ENCODE data around the gene SND1.

The SND1 gene

GRCh38 chr7:127683776-127684681, 32.0 kb downstream of the SND1 start:
- no peak for DNase-seq (ENCODE audit: low spot score)

GRCh38 chr7:127689194-127689772, 37.3 kb downstream of the SND1 start:
- DNase-seq (ENCODE audit: low spot score) = no peak

- no peak for DNase-seq (ENCODE audit: low spot score)
Measured at GRCh38 chr7:127690337-127690736, 38.3 kb downstream of the SND1 start.

DNA sequence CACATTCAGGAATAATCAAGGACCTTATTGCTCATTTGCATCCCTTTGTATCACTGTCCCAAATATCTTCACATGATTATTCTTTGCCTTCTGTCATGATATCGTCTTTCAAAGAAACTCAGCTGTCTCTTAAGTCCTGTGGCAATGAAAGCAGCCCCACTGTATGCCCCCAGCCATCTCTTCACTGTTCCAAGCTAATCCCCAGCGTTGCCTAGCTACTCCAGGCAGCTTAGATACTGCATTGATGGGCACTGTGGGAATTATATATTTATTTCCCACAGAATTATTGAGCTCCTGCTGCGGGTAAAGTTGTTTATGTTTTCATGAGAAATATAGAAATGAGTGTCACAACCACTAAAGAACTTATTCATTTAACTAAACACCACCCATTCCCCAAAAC, 38.8 kb downstream of the SND1 start:
- DNase-seq (ENCODE audit: low spot score) = no peak

GRCh38 chr7:127692200-127692599, 40.2 kb downstream of the SND1 start:
- DNase-seq (ENCODE audit: low spot score) = no peak

DNA sequence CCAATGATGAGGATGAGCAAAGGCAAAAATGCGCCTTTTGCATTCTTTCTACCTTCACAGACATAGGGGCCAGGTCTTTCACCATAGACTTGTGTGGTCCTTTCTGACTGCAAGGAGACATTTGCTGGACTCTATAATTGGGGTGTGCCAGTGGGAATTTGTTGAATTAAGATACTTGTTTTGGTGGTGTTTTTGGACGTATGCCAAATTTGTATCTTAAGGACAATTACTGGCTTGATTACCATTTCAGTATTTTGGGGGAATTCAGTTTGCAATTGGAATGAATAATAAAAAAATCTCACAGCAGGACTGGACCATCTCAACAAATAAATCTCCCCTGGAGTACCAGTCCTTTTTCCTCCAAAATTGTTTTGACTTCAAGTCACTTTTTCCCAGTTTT, 47.9 kb downstream of the SND1 start:
- DNase-seq (ENCODE audit: low spot score) = no peak

- DNase-seq (ENCODE audit: low spot score) = no peak
Measured at GRCh38 chr7:127702052-127702652, 50.2 kb downstream of the SND1 start.

- peak; percentile 14 for DNase-seq (ENCODE audit: low spot score)
Measured at GRCh38 chr7:127702938-127703337, 50.9 kb downstream of the SND1 start.

DNA sequence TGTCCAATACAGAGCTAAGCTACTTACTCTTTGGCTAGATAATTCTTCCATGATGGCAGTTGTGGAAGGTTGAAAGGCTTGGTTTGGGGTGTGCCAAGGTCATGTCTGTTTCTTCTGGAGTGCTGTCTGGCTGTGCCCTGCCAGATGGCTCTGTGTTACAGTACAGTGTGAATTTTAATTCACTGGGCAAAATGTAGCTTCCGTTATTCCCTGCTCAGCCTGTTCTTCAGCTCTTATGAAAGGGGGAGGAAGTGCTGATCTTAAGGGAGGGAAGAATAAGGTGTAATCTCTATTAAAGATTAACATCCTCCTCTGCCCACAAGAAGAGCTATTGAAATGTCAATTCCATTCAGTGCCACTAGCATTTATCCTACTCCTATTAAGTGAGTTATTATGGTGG, 52.2 kb downstream of the SND1 start:
- no peak for DNase-seq (ENCODE audit: low spot score)

DNA sequence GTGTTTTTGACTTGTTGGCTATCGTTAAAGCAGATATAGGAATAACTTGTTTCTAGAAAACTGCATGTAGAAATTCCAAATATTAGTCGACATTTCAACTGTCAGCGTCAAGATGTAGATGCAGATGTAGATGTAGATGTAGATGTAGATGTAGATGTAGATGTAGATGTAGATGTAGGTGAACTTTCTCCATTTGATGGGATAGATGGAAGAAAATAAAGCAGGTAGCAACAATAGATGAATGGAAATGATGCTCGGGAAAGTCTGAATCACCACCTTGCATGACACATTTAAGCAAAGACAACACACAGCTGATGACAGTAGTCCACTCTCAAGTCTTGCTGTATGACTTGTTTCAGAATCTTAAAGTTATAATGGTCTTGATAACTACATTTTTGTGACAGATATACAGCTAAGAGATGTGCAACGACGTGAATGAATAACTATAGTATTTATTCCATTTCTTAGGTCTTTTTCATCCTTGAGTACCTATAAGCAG, 53.5 kb downstream of the SND1 start:
- DNase-seq (ENCODE audit: low spot score) = no peak

DNA sequence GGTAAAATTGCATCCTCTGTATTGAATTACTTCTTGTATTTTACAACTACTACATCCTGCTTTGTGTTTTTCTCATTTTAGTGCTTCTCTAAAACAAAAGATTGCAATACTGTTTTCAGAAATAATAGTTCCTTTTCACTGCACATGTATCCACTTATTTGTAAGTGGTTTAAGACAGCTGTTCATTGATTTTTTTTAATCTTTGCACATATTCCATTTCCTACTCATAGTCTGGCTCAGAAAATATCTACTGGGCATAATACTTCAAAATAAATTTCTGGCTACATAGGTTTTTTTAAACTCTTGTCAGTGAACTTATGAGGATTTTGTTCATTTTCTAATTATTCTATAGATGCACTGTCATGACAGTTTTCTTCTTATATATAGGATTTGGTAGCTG, 54.8 kb downstream of the SND1 start:
- no peak for DNase-seq (ENCODE audit: low spot score)

DNA sequence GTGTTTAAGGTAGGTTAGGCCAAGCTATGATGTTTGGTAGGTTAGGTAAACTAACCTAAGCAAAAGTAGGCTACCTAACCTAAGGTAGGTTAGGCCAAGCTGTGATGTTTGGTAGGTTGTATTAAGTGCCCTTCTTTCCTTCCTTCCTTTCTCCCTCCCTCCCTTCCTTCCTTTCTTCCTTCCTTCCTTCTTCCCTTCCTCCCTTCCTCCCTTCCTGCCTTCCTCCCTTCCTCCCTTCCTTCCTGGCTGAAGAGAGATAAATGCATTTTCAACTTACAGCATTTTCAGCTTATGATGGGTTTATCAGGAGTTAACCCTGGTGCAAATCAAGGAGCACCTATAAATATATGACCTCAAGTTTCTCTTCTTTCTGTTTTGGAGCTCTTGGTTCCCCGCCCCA, 56.2 kb downstream of the SND1 start:
- DNase-seq (ENCODE audit: low spot score) = no peak

GRCh38 chr7:127708788-127709187, 56.8 kb downstream of the SND1 start:
- peak; percentile 75 for DNase-seq (ENCODE audit: low spot score)

GRCh38 chr7:127710635-127711034, 58.6 kb downstream of the SND1 start:
- no peak for DNase-seq (ENCODE audit: low spot score)

DNA sequence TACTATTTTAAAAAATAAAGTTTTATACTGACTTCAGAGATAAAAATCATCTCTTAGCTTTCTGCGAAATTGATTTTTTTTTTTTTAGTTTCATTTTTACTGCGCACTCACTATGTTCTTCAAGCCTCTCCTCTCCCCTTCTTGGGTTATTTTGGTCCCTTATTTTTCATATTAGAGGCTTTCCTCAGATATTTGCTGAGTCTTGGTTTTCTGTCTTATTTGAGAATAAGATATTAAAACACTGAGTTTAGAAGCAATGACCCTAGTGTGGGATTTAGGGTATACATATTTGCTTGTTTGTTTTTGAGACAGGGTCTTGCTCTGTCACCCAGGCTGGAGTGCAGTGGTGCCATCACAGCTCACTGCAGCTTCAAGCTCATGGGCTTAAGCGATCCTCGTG, 59.9 kb downstream of the SND1 start:
- DNase-seq (ENCODE audit: low spot score) = no peak

DNA sequence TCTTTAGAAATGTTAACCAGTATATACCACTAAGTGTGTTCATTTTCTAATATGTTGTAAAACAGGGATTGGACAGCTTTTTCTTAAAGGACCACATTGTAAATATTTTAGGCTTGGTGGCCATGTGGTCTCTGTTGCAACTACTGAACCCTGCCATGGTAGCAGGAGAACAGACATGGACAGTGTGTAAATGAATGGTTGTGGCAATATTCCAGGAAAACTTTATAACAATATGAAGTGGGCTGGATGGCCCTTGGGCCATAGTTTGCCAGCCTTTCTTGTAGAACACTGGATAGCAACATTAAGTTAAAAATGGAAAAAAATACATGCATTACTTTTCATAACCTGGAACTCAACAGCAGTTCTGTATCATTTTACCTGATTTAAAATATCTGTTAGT, 61.0 kb downstream of the SND1 start:
- DNase-seq (ENCODE audit: low spot score) = no peak

DNA sequence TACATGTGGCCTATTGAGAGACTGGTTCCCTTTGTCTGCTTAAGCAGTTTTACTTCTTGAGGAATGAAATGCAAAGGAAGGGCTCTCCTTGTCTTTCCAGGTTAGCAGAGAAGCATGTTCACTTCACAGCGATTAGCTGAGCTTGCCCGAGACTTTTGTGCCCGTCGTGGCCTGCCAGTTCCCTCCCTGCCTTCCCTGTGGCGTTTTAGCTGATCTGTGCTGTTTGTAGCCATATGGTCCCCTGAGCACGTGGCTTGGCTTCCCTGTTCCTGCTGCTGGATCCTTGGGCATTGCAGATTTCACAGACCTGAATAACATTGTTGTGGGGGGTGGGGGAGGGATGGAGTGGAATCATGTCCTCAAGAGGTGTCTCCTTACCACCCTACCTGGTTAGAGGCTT, 61.8 kb downstream of the SND1 start:
- no peak for DNase-seq (ENCODE audit: low spot score)

DNA sequence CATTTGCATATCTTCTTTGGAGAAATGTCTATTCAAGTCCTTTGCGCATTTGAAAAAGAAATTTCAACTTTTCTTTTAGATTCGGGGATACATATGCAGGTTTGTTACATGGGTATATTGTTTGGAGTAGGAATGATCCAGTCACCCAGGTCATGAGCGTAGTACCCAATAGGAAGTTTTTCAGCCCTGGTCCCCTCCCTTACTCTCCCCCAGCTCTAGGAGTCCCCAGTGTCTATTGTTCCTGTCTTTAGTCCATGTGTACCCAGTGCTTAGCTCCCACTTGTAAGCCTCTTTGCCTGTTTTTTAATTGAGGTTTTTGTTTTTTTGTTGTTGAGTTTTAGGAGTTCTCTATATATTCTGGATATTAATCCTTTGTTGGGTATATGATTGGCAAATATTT, 63.3 kb downstream of the SND1 start:
- no peak for DNase-seq (ENCODE audit: low spot score)

DNA sequence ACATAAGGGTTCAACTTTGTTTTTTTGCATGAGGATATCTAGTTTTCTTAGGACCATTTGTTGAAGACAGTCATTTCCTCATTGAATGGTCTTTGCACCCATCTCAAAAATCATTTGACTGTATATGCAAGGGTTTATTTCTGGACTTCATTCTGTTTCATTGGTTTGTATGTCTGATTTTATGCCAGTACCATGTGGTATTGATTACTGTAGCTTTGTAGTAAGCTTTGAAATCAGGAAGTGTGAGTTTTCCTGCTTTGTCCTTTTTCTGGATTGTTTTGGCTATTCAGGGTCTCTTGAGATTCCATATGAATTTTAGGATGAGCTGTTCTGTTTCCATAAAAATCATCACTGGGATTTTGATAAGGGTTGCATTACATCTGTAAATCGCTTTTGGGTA, 63.9 kb downstream of the SND1 start:
- no peak for DNase-seq (ENCODE audit: low spot score)

- DNase-seq (ENCODE audit: low spot score) = no peak
Measured at GRCh38 chr7:127717502-127718339, 65.7 kb downstream of the SND1 start.

GRCh38 chr7:127718340-127718679, 66.3 kb downstream of the SND1 start:
- no peak for DNase-seq (ENCODE audit: low spot score)

GRCh38 chr7:127726476-127726875, 74.5 kb downstream of the SND1 start:
- no peak for DNase-seq (ENCODE audit: low spot score)
